ENCODE results near the gene PGAP1. TPM values are rescaled to one million over a fixed set of nuclear protein-coding genes. Genes with fewer than 3 reads are reported as not detected.

Gene PGAP1
- total RNA-seq, 1 experiment from 2014 or later, result 29.4 TPM

GRCh38 chr2:196839574-196839973 is 86.9 kb downstream of the PGAP1 start (continued):
- TF ChIP-seq ARID4B (CRISPR knock-in tag; IDR thresholded peaks at IDR 0.05; ENCODE audit: borderline replicate concordance) (no peak), ATF2 (CRISPR knock-in tag; IDR thresholded peaks at IDR 0.05; ENCODE audit: borderline replicate concordance, low read depth) (no peak), ETV6 (CRISPR knock-in tag; IDR thresholded peaks at IDR 0.05) (no peak), KAT7 (CRISPR knock-in tag; IDR thresholded peaks at IDR 0.05; ENCODE audit: borderline replicate concordance) (no peak), MAX (CRISPR knock-in tag; IDR thresholded peaks at IDR 0.05) (no peak), TCF7 (CRISPR knock-in tag; IDR thresholded peaks at IDR 0.05; ENCODE audit: low read depth) (no peak), EMX1 (CRISPR knock-in tag; IDR thresholded peaks at IDR 0.05) (no peak), ZNF671 (CRISPR knock-in tag; IDR thresholded peaks at IDR 0.05) (no peak), TEAD4 (CRISPR knock-in tag; IDR thresholded peaks at IDR 0.05) (no peak), SP1 (CRISPR knock-in tag; conservative IDR thresholded peaks at IDR 0.05) (no peak), HMGA2 (CRISPR knock-in tag; IDR thresholded peaks at IDR 0.05) (no peak), TEAD1 (CRISPR knock-in tag; IDR thresholded peaks at IDR 0.05) (no peak)

GRCh38 chr2:196836440-196836839 is 90.1 kb downstream of the PGAP1 start:
- peaks cover 13% of the 10 kb centered on the region for H3K36me3 Mint-ChIP-seq
- ATAC-seq, result no peak
- no peaks in the 10 kb centered on the region for H3K9me3 Mint-ChIP-seq
- TF ChIP-seq OVOL2 (CRISPR knock-in tag; IDR thresholded peaks at IDR 0.05; ENCODE audit: borderline replicate concordance), result no peak
- no peak for TF ChIP-seq SMAD3 (CRISPR knock-in tag; IDR thresholded peaks at IDR 0.05; ENCODE audit: borderline replicate concordance)
- TF ChIP-seq ELF4 (CRISPR knock-in tag; IDR thresholded peaks at IDR 0.05; ENCODE audit: low read depth), result no peak
- no peak for TF ChIP-seq ZNF138 (CRISPR knock-in tag; conservative IDR thresholded peaks at IDR 0.05)
- no peak for TF ChIP-seq TP53 (CRISPR knock-in tag; IDR thresholded peaks at IDR 0.05)
- TF ChIP-seq TEAD1 (CRISPR knock-in tag; IDR thresholded peaks at IDR 0.05), result no peak
- TF ChIP-seq ZBTB21 (CRISPR knock-in tag; IDR thresholded peaks at IDR 0.05; ENCODE audit: borderline replicate concordance), result no peak
- no peak for TF ChIP-seq ATF6 (CRISPR knock-in tag; IDR thresholded peaks at IDR 0.05)
- no peak for TF ChIP-seq NR2C2 (CRISPR knock-in tag; IDR thresholded peaks at IDR 0.05)
- no peak for TF ChIP-seq SOX15 (CRISPR knock-in tag; IDR thresholded peaks at IDR 0.05)
- TF ChIP-seq RORB (CRISPR knock-in tag; IDR thresholded peaks at IDR 0.05), result no peak
- DNase-seq (ENCODE audit: low spot score), result no peak
- CTCF ChIA-PET, result no interaction called here
- POLR2A ChIA-PET, result no interaction called here
- H3K27ac Mint-ChIP-seq, result no peak overlapping the region
- H3K4me1 Mint-ChIP-seq, result no peaks in the 10 kb centered on the region
- H3K4me3 Mint-ChIP-seq, result no peak overlapping the region
- H3K27me3 Mint-ChIP-seq (ENCODE audit: low read depth), result no peaks in the 10 kb centered on the region

Data from WTC11 (cell line).